ENCODE results near the gene PSMC3IP.
"Not testable (repeated sequence)": the region's sequence is repeated elsewhere in the genome, so short reads cannot be mapped to it uniquely, and the experiment has no call there.

Gene PSMC3IP, protein sequence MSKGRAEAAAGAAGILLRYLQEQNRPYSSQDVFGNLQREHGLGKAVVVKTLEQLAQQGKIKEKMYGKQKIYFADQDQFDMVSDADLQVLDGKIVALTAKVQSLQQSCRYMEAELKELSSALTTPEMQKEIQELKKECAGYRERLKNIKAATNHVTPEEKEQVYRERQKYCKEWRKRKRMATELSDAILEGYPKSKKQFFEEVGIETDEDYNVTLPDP

DNA sequence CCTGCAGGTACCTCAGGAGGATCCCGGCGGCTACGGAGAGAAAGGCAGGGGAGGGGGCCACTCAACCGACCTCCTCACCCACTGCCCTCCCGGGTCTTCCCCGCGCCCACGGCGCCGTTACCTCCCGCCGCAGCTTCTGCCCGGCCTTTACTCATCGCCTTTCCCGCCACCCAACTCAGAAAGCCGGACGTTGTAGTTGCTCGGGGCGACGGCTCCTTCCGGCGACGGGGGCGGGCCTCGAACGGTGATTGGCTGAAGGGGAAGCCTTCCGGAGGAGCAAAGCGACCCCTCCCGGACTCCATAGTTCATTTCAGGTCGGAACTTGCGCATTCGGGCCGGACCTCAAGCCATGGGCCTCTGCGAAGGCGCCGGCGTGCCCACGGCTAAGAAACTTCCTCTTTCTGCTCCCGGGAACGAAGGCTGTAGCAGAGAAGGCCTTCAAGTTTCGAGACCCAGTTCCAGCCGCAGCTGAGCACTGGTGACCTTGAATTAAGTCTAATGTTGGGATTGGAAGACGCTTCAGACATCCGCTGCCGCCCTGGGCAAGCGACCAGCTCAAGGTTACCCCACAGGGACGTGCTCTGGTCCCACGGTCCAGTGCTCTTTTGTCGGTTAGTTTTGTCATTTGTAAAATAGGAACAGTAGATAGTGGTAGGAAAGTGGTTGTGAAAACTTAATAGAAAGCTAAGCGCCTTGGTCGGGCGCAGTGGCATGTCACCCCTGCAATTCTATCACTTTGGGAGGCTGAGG lies at the start of gene PSMC3IP:
Gene PSMC3IP, minus strand, starts transcription at position 198 of the 750 bp plus-strand sequence. Its CDS starts 43 bp downstream, at position 155.
- DNase-seq (ENCODE audit: low spot score) = peak; percentile 90

DNA sequence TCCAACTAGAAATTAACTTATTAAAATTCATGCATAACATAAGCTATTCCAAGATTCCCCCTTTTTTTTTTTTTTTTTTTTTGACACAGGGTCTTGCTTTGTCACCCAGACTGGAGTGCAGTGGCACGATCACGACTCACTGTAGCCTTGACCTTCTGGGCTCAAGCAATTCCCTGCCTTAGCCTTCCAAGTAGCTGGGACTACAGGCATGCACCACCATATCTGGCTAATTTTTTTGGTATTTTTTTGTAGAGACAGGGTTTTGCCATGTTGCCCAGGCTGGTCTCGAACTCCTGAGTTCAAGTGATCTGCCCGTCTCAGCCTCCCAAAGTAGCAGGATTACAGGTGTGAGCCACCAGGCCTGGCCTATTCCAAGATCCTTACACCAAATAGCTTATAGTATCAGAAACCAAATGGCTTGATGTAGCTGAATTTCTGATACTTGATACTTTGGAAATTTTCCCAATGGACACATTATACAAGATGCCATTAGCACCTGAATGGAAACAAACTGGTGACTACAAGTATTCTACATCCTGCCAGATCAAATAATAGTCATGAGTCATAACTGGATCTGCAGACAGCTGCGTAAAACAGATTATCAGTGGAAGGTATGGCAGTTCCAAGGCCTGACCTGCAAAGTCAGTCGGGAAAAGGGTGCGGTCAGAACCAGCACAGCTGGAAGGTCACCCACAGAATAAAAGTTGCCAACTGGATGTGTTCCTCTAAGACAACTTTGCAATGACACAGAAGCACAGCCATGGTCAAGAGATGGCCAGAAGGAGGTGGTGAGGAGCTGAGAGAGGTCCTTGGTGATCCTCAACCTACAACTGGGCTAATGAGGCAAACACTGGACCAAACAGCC lies 46.4 kb upstream of the PSMC3IP start:
- DNase-seq (ENCODE audit: low spot score) = no peak

DNA sequence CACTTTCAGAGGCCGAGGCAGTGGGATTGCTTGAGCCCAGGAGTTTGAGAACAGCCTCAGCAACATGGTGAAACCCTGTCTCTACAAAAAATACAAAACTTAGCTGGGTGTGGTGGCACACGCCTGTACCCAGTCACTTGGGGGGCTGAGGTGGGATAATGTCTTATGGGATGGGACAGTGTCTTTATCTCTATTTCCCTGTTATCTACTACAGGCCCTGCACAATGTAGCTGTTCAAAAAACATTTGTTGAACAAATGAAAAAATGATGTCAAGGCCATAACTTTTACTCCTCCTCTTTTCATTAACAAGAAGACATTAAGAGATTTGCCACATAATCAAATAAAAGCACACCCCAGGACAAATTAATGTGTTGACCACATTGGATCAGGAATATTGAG lies 45.7 kb upstream of the PSMC3IP start:
- no peak for DNase-seq (ENCODE audit: low spot score)

DNA sequence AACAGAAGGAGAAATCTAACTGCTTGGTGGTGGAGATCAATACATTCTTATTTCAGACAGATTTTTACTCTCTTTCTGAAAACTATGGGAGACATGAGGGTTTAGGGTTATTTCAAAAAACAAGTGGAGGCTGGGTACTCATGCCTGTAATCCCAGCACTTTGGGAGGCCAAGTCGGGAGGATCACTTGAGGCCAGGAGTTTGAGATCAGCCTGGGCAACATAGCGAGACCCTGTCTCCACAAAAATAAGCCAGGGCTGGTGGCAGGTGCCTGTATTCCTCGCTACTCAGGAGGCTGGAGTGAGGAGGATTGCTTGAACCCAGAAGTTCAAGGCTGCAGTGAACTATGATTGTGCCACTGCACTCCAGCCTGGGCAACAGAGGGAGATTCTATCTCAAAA lies 44.5 kb upstream of the PSMC3IP start:
- DNase-seq (ENCODE audit: low spot score) = not testable (repeated sequence)

DNA sequence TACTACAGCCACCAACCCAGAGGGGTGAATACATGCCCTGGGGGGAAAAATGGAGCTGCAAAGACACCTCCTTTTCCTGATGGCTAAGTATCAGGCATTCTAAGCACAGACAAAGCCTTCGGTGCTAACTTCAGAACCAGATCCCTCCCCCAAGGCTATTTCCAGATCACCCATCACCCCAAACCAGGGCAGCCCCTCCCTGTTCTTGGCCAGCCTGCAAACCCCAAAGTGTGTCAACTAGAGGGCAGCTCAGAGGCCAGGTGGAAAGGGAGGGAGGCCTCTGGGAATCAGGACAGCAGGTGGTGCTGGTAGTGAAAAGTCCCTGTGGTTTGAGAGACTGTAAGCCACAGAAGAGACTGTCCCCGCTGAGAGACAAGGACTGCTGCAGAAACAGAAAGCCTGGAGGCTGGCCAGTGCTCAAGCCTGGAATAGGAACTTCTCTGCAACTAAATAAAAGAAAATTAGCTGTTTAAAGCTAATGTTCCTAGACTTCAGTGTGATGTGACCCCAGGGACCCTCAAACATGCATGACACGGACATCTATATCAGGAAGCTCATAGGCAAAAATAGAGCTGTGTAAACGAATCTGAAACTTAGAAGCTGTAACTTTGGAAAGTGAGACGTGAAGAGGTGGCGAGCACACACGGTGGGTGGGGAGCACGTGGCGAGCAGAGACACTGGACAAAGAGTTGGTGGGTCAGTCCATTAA lies 41.1 kb upstream of the PSMC3IP start:
- DNase-seq (ENCODE audit: low spot score) = no peak

DNA sequence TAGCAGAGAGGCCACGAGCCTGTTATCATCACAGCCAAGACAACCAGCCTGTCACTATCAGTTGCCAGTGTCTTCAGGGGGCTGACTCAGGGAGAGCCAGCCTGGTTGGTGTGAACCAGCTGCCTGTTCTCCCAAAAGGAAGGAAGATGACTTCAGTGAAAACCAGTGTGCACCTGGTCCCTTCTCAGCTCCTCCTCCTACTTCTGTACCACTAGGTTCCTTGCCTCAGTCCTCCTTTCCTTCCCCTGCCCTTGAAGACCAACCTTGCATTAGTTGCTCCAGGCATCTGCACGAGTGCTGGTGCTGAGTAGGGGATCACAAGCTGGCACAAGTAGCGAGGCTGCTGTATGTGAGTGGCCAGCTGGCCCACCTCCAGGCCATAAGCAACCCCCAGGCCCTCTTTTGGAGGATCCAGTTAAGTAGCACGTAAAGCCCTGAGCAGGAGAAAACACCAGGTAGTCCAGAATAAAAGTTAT lies 40.5 kb upstream of the PSMC3IP start:
- no peak for DNase-seq (ENCODE audit: low spot score)

DNA sequence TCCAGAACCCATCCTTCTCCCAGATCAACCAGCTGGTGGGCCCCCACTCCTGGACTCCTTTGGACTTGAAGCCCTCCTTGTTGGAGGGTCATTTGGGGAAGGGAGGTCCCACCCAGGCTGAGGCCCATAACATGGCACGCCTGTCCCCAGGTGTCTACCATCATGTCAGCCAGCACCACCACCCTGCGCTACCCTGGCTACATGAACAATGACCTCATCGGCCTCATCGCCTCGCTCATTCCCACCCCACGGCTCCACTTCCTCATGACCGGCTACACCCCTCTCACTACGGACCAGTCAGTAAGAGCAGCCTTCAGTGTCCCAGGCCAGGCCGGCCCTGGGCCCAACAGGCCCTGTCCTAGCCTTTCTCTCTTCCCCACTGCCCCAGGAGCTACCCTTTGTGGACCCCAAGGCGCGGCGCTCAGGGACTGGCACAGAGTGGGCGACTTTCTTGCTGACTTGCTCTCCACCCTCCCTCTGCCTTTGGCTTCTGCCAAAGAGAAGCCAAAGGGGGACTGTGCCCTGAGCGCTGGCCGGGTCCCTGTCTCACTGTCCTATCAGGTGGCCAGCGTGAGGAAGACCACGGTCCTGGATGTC lies 36.3 kb upstream of the PSMC3IP start:
- DNase-seq (ENCODE audit: low spot score) = no peak

DNA sequence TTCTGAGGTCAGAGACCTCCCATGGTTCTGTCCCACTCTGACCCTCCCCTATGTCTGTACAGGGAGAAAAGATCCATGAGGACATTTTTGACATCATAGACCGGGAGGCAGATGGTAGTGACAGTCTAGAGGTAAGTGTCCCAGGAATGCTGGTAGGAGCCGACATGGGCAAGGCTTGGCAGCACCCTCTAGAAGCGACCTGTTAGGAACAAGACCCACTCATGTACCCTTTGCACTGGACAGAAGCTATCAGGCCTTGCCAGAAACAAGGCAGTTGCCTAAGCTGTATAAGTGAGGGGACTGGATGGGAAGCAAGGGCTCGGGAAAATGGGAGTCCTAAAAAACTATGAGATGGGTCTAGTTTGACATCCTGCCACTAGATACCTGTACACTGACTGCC lies 34.5 kb upstream of the PSMC3IP start:
- no peak for DNase-seq (ENCODE audit: low spot score)

DNA sequence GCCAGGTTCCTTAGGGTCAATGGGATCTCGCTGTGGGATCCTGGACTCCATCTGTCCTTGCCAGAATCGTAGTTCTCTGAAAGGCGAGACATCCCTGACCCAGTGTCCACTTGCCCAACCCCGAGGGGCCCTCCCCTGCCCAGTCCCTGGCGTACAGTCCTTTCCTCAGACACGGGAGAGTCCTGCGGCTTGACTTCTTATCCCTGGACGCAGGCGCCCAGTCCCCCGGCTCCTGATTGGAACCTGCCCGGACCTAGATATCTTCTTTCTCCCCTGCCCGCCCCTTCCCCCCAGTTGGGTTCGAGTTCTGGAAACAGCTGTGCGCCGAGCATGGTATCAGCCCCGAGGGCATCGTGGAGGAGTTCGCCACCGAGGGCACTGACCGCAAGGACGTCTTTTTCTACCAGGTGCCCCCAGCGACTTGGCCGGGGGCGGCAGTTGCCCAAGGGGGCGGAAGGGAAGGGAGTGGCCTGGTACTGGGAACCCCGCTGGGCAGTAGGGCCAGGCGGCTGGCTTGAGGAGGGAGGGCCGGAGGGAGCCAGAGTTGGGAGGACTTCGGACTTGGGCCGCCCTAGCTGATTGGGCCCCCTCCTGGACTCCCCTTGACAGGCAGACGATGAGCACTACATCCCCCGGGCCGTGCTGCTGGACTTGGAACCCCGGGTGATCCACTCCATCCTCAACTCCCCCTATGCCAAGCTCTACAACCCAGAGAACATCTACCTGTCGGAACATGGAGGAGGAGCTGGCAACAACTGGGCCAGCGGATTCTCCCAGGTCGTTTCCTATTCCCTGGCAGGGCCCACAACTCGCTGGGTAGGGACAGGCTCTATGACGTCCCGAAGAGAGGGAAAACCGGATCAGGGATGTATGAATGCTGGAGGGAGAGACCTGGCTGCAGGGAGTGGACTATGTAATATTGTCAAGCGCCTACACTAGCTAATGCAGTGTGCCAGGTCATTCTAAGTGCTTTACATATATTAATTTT lies 32.6 kb upstream of the PSMC3IP start:
- peak; percentile 4 for DNase-seq (ENCODE audit: low spot score)

DNA sequence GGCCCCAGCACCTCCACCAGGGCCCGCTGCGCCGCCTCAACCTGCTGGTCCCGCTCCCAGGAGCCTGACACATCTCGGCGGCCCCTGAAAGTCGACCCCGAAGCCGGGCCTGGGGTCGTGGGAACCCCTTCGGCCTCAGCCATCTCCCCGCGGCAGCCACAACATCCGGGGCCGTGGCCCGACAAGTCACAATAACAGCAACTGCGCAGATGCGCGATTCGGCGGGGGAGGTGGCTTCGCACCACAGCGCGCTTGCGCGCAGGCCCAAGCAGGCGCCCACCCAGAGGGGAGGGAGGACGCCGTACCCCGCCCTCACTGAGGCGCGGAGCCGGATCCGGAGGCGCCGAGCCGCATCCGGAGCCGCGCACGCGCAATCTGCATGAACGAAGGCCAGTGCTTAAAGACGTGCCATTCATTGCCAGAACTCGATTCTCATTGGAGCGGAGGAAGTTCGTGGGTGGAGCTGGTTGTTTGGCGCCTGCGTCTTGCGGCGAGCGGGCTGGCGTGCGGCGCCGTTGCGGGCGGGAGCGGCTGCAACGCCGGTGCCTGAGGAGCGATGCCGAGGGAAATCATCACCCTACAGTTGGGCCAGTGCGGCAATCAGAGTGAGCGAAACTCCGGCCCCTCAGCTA lies 31.8 kb upstream of the PSMC3IP start, which contains the start of the genes RETREG3 and TUBG1:
Gene RETREG3, minus strand, starts transcription at position 193 of the 632 bp plus-strand sequence. Its CDS starts 50 bp downstream, at position 143.
Gene TUBG1, plus strand, starts transcription at position 502 of the 632 bp plus-strand sequence. Its CDS starts 55 bp downstream, at position 557.
- peak; percentile 100 for DNase-seq (ENCODE audit: low spot score)

DNA sequence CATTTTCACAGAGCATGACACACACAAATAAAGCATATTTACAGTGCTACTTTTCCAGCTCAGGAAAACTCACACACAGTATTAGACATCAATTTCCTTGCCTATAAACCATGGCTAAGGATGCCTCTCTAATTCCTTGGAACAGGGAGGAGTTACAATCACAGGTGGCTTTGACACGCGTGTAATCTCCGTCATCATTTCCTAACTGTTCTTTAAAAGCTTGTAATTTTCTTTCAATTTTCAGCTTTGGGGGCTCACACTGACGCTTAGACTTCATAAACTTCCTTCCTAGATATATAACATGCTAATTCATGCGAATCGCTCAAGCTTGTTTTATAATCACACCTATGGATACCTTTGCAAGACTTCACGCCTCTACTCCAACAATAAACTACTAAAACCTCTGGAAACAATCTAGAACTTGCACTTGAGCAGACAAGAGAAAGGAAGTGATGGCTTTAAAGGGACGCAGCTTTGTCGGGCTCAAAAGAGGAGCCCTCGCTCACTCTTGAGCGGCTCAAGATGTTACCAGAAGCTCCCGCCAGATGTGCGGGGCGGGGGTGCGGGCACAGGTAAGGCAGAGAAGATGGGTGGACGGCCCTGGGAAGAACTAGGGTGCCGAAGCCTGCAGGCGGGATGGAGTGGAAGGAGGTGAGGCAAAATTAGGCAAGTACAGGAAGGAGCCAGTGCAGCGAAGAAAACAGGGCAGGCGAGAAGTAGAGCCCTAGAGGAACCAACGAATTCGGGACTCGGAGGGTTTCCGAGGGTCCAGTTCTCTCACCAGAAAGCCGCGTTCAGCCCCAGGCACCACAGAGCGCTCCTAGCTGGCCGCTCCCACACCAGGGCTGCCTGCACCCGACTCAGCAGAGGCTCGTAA lies 31.0 kb upstream of the PSMC3IP start:
- DNase-seq (ENCODE audit: low spot score) = no peak

DNA sequence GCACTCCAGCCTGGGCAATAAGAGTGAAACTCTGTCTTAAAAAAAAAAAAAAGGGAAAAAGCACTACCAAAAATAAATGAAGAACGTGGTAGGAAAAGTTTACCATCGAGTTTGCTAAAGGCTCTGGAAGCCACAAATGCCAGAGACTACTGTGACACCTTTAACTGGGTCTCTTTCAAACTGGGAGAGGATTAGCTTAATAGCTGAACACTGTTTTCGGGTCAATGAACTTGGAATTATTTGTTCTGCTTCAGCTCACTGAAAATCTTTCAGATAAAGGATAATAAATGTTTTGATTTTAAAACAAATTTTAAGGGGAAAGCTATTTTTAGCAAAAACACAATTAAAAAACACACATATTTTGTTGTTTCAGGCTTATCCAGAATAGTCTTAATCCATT lies 30.2 kb upstream of the PSMC3IP start:
- no peak for DNase-seq (ENCODE audit: low spot score)

DNA sequence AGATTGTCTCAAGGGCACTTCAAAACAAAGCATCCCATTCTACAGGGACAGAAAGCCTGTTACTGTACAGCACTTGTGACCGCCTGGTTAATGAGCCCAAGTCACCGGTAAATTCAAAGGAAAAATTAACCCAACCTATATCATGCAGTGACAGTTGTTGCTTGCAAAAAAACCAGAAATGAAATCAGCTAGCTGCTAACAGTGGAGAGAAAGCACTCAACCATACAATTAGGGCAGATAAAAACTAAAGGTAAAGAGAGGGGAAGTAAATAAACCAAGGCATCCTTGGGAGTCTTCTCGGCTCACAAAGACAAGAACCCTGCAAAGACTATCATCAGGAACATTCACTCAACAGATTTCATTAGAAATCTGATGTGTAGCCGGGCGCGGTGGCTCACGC lies 25.8 kb upstream of the PSMC3IP start:
- no peak for DNase-seq (ENCODE audit: low spot score)

DNA sequence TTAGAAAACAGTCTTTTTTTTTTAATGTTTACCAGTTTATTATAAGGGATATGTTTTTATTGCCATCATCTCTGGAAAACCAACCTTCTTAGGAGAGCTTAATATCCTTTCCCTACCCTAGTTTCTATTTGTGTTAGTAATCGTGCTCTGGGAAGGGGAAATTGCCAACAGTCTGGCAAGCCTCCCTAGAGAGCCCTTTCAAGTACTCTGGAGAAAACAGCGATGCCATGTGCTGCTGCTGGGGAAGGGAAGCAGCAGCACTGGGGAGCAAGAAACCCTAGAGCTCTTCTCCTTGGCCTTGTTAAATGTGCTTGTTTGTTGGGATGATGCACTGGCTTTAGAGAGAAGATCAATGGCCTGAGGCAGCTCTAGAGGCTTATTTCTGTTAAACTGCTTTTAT lies 21.4 kb upstream of the PSMC3IP start:
- DNase-seq (ENCODE audit: low spot score) = no peak

DNA sequence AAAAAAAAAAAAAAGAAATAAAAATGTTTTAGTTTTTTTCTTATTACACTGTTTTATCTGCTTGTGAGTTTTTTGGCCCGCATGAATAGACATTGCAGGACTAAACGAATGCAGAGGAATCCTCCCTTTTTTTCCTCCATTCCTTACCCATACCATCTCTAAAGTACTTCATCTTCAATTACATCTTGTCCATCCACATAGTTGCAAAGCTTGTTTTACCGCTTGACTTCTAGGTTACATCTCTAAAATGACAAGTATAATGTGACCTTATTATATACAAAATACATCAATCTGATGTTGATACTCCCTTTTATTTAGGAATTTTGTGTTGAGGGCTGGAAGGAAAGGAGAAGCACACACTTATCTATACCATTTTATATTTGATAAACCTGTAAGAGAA lies 18.9 kb upstream of the PSMC3IP start:
- DNase-seq (ENCODE audit: low spot score) = no peak

DNA sequence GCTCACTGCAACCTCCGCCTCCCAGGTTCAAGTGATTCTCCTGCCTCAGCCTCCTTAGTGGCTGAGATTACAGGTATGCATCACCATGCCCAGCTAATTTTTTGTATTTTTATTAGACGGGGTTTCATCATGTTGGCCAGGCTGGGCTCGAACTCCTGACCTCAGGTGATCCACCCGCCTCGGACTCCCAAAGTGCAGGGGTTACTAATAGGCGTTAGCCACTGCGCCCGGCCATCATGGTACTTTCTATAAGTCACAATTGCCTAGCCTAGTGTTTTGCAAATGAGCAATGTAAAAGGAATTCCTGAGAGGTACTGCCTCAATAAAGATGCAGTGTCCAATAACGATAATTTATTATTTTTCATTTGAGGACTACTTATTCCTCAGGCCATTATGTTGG lies 13.9 kb upstream of the PSMC3IP start:
- DNase-seq (ENCODE audit: low spot score) = no peak

DNA sequence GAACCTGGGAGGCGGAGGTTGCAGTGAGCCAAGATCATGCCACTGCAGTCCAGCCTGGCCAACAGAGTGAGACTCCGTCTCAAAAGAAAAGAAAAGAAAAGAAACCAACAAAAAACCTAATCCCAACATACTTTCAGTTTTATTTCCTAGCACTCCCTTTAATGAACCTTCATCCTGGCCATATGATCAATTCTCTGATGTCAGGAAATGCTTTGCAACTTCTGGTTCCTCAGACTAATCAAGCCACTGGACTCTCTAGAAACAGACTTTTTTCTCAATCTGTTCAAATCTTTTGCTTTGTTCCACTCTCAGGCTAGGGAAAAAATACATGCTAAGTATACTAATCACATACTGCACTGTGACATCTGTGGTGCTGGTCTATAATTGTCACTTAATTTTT lies 13.4 kb upstream of the PSMC3IP start:
- no peak for DNase-seq (ENCODE audit: low spot score)

DNA sequence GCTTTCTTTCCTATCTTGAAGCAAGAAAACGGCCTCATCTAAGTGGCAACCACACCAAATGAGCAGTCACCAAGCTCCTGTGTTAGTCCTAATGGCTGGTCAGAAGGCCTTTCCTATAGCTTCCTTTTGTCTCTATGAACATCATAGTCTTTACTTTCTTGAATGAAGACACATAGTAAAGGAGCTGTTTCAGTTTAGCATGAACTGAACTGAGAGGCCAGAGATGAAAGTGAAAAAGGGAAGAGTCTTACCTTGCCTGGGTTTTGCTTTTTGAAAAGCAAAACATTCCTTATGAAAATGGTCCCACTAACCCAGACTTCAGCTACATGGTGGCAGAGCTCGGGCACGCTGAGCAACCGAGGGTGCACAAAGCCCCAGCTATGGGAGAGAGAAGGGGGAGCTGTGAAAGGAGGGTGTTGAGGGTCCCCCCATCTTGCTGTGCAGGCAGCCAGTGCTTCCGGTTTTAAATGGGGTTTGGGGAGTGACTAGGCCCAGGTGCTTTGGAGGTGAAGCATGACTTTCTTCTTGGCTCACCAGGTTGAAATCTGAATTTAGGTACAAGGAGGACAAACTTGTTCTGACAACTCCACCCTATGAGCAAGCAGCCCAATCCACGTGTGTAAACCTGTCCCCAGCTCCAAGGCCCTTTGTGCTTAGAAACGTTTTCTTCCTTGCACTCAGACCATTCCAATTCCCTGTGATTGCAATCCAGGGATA lies 9.1 kb upstream of the PSMC3IP start:
- DNase-seq (ENCODE audit: low spot score) = no peak

Measured in CD4-positive, alpha-beta T cell treated with Interleukin-6 at 100 ng/mL for 8 hours (primary cell).